Gastroesophageal sphincter (tissue), 3 donors: ENCODE measurements around the gene CHIC2.

Source experiments
- EP300 ChIP-seq: sonication (generic); formaldehyde crosslinking; IDR thresholded peaks from one replicate; pipeline ENCODE4 v1.6.1; 2017; ENCODE audit warnings: antibody characterized with exemption, mild to moderate bottlenecking
- POLR2A ChIP-seq, 2 donors: fragments of 450-650 bp; IDR thresholded peaks; one replicate each; pipeline ENCODE4 v1.6.1; 2017; ENCODE audit warnings: antibody characterized with exemption in 2 of 2, mild to moderate bottlenecking in 2 of 2, moderate library complexity in 1 of 2
- POLR2AphosphoS5 ChIP-seq: sonication (generic); formaldehyde crosslinking; IDR thresholded peaks from one replicate; pipeline ENCODE4 v1.6.1; 2017; ENCODE audit warnings: antibody characterized with exemption
- TF ChIP-seq, protein P1 (sequence below), 4 experiments: fragments of 200-600 bp in 2 of 4; fragments of 450-650 bp in 2 of 4; sonication (generic) in 1 of 4; IDR thresholded peaks; one replicate each; pipeline ENCODE4 v1.5.1; 2017 to 2019; ENCODE audit warnings: antibody characterized with exemption in 4 of 4, mild to moderate bottlenecking in 2 of 4, moderate library complexity in 2 of 4

GRCh38 chr4:54095110-54095825 is 30.9 kb upstream of the CHIC2 start:
- TF ChIP-seq EP300 (no peak), POLR2AphosphoS5 (no peak), POLR2A (IDR thresholded peaks at IDR 0.05) (no peak)
- TF ChIP-seq, protein P1, sequence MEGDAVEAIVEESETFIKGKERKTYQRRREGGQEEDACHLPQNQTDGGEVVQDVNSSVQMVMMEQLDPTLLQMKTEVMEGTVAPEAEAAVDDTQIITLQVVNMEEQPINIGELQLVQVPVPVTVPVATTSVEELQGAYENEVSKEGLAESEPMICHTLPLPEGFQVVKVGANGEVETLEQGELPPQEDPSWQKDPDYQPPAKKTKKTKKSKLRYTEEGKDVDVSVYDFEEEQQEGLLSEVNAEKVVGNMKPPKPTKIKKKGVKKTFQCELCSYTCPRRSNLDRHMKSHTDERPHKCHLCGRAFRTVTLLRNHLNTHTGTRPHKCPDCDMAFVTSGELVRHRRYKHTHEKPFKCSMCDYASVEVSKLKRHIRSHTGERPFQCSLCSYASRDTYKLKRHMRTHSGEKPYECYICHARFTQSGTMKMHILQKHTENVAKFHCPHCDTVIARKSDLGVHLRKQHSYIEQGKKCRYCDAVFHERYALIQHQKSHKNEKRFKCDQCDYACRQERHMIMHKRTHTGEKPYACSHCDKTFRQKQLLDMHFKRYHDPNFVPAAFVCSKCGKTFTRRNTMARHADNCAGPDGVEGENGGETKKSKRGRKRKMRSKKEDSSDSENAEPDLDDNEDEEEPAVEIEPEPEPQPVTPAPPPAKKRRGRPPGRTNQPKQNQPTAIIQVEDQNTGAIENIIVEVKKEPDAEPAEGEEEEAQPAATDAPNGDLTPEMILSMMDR (IDR thresholded peaks at IDR 0.05): no peak
